ENCODE measurements around the gene ENDOG.

DNA sequence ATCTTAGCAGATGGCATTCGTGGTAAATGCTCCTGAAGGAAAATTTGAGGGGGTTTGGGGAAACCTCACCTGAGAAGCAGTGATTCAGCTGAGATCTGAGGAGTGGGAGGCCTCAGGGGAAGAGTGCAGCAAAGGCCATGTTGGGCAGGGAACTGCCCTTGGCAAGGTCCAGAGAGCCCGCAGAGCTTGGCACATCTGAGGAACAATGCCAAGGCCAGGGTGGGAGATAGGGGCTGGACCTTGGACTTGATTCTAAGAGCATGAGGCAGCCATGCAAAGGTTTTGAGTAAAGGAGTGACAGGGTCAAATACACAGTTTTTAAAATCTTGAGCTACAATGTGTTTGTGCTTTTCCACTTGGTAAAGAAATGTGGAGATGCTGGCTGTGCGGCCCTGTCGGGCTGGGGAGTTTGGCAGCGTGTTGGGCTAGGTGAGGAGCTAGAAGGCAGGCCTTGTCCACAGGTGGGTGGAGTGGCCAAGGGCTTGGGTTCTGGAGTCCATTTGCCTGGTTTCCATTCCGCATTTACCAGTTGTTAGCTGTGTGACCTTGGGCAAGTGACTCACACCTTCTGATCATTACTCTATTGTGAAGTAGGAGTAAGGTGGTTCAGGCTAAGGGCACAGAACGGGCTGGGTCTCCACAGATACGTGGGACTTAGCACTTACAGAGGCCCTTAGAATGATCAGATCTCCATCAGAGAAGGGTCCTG, 25.2 kb upstream of the ENDOG start:
- TF ChIP-seq, protein P1, sequence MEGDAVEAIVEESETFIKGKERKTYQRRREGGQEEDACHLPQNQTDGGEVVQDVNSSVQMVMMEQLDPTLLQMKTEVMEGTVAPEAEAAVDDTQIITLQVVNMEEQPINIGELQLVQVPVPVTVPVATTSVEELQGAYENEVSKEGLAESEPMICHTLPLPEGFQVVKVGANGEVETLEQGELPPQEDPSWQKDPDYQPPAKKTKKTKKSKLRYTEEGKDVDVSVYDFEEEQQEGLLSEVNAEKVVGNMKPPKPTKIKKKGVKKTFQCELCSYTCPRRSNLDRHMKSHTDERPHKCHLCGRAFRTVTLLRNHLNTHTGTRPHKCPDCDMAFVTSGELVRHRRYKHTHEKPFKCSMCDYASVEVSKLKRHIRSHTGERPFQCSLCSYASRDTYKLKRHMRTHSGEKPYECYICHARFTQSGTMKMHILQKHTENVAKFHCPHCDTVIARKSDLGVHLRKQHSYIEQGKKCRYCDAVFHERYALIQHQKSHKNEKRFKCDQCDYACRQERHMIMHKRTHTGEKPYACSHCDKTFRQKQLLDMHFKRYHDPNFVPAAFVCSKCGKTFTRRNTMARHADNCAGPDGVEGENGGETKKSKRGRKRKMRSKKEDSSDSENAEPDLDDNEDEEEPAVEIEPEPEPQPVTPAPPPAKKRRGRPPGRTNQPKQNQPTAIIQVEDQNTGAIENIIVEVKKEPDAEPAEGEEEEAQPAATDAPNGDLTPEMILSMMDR (IDR thresholded peaks at IDR 0.05): no peak
- no peak for TF ChIP-seq POLR2AphosphoS5 (IDR thresholded peaks at IDR 0.05)
- no peak for TF ChIP-seq POLR2A (IDR thresholded peaks at IDR 0.05)
- TF ChIP-seq EP300 (IDR thresholded peaks at IDR 0.05): no peak

Data from gastroesophageal sphincter (tissue), 3 donors.